ENCODE data around the gene PLCB3. TPM values are rescaled to one million over a fixed set of nuclear protein-coding genes. Genes with fewer than 3 reads are reported as not detected.
A peak's percentile ranks its signal among the peaks of the same experiment; 100 is the strongest.
"Not testable (repeated sequence)": the region's sequence is repeated elsewhere in the genome, so short reads cannot be mapped to it uniquely, and the experiment has no call there.

The PLCB3 gene
- total RNA-seq, 2 donors from 2014 or later = 7.5 to 15.5 TPM

DNA sequence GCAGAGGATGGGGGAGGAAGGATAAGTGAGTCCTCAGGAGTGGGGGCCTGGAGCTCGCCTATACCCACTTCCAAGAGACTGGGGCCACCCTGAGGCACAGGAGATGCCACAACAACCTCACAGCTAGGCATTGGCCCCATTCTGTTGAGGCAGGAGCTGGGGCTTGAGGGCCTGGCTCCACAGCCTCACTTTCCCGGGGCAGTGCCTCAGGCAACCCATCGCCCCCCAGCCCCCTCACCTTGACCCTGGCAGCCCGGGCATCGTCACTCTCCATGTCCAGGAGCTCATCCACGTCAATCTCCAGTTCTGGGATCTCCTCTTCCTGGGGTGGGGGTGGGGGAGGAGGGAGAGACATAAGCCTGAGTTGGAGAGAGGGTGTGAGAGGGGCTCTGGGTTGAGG is 6.4 kb upstream of the PLCB3 start:
- H3K36me3 ChIP-seq = peaks cover 10% of the 10 kb centered on the region
- H3K4me3 ChIP-seq = peak overlapping the region; percentile 74 to 82
- H3K9me3 ChIP-seq = no peaks in the 10 kb centered on the region
- DNase-seq (ENCODE audit: low spot score) = no peak
- TF ChIP-seq, protein P1, sequence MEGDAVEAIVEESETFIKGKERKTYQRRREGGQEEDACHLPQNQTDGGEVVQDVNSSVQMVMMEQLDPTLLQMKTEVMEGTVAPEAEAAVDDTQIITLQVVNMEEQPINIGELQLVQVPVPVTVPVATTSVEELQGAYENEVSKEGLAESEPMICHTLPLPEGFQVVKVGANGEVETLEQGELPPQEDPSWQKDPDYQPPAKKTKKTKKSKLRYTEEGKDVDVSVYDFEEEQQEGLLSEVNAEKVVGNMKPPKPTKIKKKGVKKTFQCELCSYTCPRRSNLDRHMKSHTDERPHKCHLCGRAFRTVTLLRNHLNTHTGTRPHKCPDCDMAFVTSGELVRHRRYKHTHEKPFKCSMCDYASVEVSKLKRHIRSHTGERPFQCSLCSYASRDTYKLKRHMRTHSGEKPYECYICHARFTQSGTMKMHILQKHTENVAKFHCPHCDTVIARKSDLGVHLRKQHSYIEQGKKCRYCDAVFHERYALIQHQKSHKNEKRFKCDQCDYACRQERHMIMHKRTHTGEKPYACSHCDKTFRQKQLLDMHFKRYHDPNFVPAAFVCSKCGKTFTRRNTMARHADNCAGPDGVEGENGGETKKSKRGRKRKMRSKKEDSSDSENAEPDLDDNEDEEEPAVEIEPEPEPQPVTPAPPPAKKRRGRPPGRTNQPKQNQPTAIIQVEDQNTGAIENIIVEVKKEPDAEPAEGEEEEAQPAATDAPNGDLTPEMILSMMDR (IDR thresholded peaks at IDR 0.05) = no peak
- peaks cover 0 to 51% of the 10 kb centered on the region in 2 donors for H3K4me1 ChIP-seq
- peak overlapping the region; percentile 88 to 91 for H3K27ac ChIP-seq
- no peaks in the 10 kb centered on the region for H3K27me3 ChIP-seq

DNA sequence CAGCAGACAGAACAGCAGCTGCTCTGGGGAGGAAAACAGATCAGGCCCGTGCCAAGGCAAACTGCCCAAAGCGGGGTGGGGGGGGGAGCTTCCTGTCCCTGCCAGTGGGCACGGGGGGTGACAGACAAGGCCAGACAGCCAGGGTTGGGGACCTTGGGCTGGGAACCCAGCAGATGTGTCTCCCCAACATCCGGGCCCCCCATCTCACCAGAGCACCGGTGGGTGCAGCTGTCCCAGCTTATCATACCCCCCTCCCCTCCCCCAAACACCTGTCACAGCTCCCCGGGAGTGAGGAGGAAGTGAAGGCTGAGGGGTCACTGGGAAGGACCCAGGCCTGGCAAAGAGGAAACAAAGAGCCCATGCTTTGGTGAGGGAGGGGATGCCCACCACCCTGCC is 5.9 kb upstream of the PLCB3 start:
- H3K4me3 ChIP-seq = peak overlapping the region; percentile 74 to 82
- no peaks in the 10 kb centered on the region for H3K27me3 ChIP-seq
- H3K36me3 ChIP-seq = peaks cover 10% of the 10 kb centered on the region
- TF ChIP-seq, protein P1 (IDR thresholded peaks at IDR 0.05) = no peak
- H3K9me3 ChIP-seq = no peaks in the 10 kb centered on the region
- peaks cover 0 to 47% of the 10 kb centered on the region in 2 donors for H3K4me1 ChIP-seq
- DNase-seq (ENCODE audit: low spot score) = no peak
- H3K27ac ChIP-seq = peak overlapping the region; percentile 88 to 91

DNA sequence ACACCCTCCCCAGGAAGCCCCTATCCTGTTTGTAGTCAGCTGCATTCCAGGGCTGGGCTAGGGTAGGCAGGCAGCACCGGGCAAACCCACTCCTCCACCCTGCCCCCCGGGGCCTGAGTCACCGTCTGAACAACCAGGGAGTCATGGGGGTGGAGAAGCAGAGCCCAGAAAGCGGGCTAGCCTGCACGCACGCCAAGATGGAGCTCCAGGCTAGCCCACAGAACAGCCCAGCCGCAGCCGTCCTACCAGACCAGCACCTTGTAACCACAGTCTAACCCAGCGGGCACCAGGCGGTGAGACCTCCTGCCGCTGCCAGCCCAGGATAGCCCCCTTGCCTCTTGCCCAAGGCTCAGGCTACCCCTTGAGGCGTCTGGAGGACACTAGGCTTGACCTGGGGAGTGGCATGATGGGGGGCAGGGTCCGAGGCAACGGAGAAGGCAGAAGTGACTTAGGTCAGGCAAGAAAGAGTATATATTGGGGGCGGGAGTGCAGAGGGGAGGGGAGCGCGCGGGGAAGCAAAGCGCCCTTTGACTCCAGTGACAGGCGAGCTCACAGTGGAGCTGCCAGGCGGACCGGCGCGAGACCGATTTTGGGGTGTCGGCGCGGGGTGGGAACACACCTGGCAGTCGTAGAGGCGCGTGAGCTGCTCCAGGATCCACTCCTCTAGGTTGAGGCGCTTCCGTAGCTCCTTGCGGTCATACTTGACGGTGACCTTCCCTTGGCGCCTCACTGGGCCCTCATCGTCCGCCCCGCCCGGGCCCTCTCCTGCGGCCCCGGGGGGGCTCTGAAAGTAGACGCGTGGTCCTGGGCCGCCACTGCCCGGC is 5.3 kb upstream of the PLCB3 start:
- Histone ChIP-seq H3K4me3 (peak overlapping the region; percentile 74 to 82), H3K27ac (peak overlapping the region; percentile 88 to 91), H3K9me3 (no peaks in the 10 kb centered on the region), H3K27me3 (no peaks in the 10 kb centered on the region), H3K4me1 (peaks cover 0 to 51% of the 10 kb centered on the region in 2 donors), H3K36me3 (peaks cover 10% of the 10 kb centered on the region)
- DNase-seq (ENCODE audit: low spot score) = peak; percentile 88
- TF ChIP-seq, protein P1 (IDR thresholded peaks at IDR 0.05) = no peak

DNA sequence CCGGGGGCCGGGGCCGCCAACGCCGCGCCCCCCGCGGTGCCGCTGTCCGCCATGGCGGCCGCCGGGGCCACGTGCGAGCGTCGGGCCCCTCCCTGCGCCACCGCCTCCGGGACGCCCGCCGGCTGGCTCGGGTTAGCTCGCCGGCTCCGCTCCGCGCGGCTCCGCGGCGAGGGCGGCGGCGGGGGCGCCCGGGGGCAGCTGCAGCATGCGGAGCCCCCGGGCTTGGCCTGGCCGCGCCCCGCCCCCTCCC is 4.8 kb upstream of the PLCB3 start:
- Histone ChIP-seq H3K4me1 (peaks cover 0 to 52% of the 10 kb centered on the region in 2 donors), H3K36me3 (peaks cover 10% of the 10 kb centered on the region), H3K27ac (peak overlapping the region; percentile 88 to 95), H3K4me3 (peak overlapping the region; percentile 74 to 82)
- not testable (repeated sequence) for H3K27me3 ChIP-seq; H3K9me3 ChIP-seq; DNase-seq (ENCODE audit: low spot score)

DNA sequence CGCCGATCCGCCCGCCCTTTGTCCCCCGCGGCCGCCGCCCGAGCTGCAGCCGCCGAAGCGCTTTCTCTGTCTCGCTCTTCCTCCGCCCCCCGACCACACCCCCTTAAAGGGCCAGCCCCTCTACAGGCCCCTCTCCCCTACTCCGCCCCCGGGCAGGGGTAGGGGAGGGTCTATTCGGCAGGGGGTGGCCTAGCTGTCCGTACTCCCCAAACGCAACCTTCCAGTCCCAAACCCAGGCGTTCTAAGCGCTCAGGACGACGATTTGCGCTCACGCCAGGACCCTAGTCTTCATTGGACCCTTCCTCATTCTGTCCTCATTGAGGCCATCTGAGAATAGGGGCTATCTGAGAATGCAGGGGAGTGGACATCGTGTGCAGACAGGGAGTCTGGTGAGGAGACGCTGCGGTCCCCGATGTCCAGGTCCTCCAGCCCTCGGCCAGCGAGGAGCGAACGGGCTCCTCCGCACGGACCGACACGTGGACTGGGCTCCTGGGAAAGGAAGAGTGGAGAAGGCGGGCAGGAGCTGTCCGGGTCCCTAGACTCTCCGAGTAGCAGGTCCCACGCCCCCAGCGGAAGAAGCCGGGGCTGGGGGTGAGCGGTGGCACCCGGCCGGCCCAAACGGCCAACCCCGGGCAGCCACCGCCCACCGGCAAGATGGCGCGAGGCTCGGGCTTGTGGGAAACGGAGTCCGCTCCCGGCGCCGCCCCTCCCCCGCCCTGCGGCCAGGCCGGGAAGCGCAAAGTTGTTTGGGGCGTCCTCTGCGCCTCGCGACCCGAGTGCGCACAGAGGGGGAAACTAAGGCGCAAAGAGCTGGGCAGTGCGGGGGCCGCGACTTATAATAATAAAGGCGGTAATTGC is 4.2 kb upstream of the PLCB3 start, which contains the start of gene PPP1R14B:
TSS of gene PPP1R14B (minus strand) at position 73 of the 858 bp plus-strand sequence. CDS start 270 bp downstream, outside the sequence.
- peaks cover 0 to 54% of the 10 kb centered on the region in 2 donors for H3K4me1 ChIP-seq
- peak within 1 kb of the TSS; percentile 88 to 95 for H3K27ac ChIP-seq
- TF ChIP-seq, protein P1 (IDR thresholded peaks at IDR 0.05) = peak in 1 of 2 donors; percentile 44
- no peaks in the 10 kb centered on the region for H3K27me3 ChIP-seq
- peak within 1 kb of the TSS; percentile 74 to 82 for H3K4me3 ChIP-seq
- DNase-seq (ENCODE audit: low spot score) = peak; percentile 89
- H3K36me3 ChIP-seq = peaks cover 10% of the 10 kb centered on the region
- no peaks in the 10 kb centered on the region for H3K9me3 ChIP-seq

Measured in right atrium auricular region (tissue), 2 donors.